ENCODE results near the gene NEK8. TPM values are rescaled to one million over a fixed set of nuclear protein-coding genes. Genes with fewer than 3 reads are reported as not detected.

NEK8 gene
- total and polyA plus RNA-seq, 9 of the 15 experiments (the other 6 are each of a cell fraction or from before 2014, with no cell fraction given) = 0.98 to 16.6 (median 4.6) TPM

GRCh38 chr17:28735242-28735722, 6.7 kb downstream of the NEK8 start (continued):
- TF ChIP-seq RREB1 (CRISPR knock-in tag; IDR thresholded peaks at IDR 0.05) (0 out of 2 replicates have a peak, but pooled peaks have one; percentile 33), RNF2 (IDR thresholded peaks at IDR 0.05) (no peak), CBFA2T3 (IDR thresholded peaks at IDR 0.05) (peak; percentile 17; the same call in 1 of the 2 replicates), GATAD2A (IDR thresholded peaks at IDR 0.05) (0 out of 2 replicates have a peak, but pooled peaks have one; percentile 73), ZNF717 (CRISPR knock-in tag; IDR thresholded peaks at IDR 0.05) (no peak), POLR2AphosphoS2 (IDR thresholded peaks at IDR 0.05; ENCODE audit: low read length) (no peak), L3MBTL2 (IDR thresholded peaks at IDR 0.05) (peak; percentile 78), JUND (IDR thresholded peaks at IDR 0.05; ENCODE audit: borderline replicate concordance, low read depth, low read length) (peak; percentile 97), JUND (tag; IDR thresholded peaks at IDR 0.05; ENCODE audit: borderline replicate concordance, low read depth, low read length) (peak; percentile 95; the same call in 2 of the 3 replicates), GATA2 (CRISPR knock-in tag; IDR thresholded peaks at IDR 0.05) (peak; percentile 87), MTA3 (IDR thresholded peaks at IDR 0.05; ENCODE audit: borderline replicate concordance) (peak; percentile 90), TFAM (CRISPR knock-in tag; conservative IDR thresholded peaks at IDR 0.05) (no peak), SMARCB1 (IDR thresholded peaks at IDR 0.05; ENCODE audit: insufficient read length, low read depth) (peak; percentile 74), PHTF2 (CRISPR knock-in tag; IDR thresholded peaks at IDR 0.05) (no peak), SMARCA4 (IDR thresholded peaks at IDR 0.05) (peak; percentile 92), ZMIZ1 (IDR thresholded peaks at IDR 0.05; ENCODE audit: low read depth in 2 of 2, low read length in 2 of 2) (0 out of 4 replicates have a peak, but pooled peaks of 1 of the 2 experiments have one; percentile 22), TEAD1 (CRISPR knock-in tag; IDR thresholded peaks at IDR 0.05) (peak in 1 of 2 experiments; percentile 38; a peak in 1 of 4 replicates)

Measured in K562 (cell line).